Myocyte (in vitro differentiated cells): ENCODE results near the gene VSTM2B. TPM values are rescaled to one million over a fixed set of nuclear protein-coding genes. Genes with fewer than 3 reads are reported as not detected.
"Not testable (repeated sequence)": the region's sequence is repeated elsewhere in the genome, so short reads cannot be mapped to it uniquely, and the experiment has no call there.

Experiments used
- DNase-seq: peaks from one replicate; pipeline ENCODE4 v3.0.0-alpha.2; 2012; ENCODE audit warnings: low read depth
- total RNA-seq: library from RNA; depleted of rRNA; stranded (reverse); fragments of >200 nt; gene quantifications from 2 replicates; pipeline ENCODE4 v1.2.3, GENCODE V29; 2014

Gene VSTM2B
- total RNA-seq, 1 donor from 2014 or later, result not detected

DNA sequence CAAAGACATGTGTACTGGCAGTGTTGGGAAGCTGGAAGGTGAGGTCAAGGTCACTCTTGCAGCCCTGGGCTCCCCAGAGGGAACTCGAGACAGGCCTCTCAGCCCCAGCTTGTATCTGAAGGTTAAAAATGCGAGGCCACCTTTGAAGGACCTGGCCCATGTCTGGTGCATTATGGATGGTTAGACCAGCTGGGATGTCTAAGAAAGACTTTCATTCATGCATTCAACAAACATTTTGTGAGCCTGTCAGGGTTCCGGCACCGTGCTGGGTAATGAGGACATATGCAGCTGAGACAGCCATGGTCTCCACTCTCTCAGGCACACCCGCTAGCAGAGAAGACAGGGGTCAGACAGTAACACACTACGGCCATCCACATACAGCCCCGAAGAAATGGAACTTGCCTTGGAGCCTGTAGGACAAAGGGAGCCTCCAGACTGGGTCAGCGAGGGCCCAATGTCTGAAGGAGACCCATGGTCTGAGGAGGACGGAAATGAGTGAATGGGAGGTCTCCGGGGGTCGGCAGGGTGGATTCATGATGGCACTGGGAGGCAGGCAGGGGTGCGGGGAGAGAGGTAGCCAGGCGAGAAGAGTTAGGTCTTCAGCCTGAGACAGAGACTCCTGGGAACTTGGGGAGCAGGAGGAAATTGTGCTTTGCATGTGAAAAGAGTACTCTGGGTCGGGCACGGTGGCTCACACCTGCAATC, 19.0 kb downstream of the VSTM2B start:
- no peak for DNase-seq

DNA sequence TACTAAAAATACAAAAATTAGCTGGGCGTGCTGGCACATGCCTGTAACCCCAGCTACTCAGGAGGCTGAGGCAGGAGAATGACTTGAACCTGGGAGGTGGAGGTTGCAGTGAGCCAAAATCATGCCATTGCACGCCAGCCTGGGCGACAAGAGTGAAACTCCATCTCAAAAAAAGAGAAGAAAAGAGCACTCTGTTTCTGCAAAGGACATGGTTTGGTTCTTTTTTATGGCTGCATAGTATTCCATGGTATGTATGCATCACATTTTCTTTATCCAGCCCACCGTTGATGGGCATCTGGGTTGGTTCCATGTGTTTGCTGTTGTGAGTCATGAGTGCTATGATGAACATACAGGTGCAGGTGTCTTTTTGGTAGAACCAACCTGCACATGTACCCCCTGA, 19.7 kb downstream of the VSTM2B start:
- DNase-seq, result not testable (repeated sequence)

DNA sequence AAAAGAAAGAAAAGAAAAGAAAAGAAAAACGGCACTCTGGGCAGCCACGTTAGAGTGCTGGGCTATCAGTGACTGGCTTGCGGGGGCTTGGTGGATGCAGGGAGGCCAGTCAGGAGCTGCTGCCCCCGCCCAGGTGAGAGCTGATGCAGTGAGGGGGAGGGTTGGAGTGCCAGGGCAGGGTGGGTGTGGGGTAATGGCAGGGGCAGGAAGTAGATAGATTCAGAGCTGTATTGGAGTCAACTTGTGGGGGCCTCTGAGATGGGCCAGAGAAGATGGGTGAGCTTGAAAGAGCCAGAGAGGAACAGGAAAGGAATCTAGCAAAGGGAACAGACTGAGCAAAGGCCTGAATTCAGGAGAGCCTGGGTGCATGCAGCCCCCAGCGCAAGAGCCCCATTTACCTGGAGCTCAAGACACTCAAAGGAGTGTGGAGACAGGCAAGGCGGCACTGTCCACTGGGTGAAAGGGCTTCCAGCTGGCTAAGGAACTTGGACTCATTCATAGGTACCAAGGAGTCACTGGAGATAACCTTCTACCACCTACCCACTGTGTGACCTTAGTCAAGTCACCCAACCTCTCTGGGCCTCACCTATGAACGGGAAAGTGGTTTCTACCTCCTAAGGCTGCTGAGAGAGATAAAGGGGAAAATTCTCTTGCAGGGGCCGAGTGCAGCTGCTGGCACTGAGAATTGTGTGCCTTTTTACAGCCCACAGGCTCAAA, 20.2 kb downstream of the VSTM2B start:
- DNase-seq, result no peak

DNA sequence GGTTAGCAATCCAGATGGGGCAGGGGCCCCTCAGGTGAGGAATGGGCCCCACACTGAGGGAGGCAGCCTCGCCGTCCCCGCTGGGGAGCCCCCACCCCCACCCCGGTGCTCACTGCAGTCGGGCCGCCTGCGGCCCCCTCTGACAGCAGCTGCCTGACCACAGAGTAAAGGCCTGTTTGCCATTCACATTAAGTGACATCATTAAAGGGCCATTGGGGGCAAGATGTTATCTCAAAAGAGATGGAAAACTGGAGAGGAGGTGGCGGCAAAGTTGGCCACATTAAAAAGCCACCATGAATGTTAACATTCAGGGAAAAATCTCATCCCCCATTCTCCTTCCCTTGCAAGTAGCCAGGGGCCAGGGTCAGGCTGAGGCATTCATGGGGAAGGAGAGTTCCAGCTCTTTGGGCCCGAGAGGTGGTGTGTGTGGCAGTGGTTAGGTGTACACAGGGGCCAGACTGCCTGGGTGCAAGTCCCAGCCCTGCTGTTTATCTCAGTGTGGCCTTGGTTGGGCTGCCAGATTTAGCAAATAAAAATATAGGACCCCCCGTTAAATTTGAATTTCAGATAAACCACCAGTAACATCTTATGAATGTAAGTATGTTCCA, 20.9 kb downstream of the VSTM2B start:
- DNase-seq, result peak; percentile 35

DNA sequence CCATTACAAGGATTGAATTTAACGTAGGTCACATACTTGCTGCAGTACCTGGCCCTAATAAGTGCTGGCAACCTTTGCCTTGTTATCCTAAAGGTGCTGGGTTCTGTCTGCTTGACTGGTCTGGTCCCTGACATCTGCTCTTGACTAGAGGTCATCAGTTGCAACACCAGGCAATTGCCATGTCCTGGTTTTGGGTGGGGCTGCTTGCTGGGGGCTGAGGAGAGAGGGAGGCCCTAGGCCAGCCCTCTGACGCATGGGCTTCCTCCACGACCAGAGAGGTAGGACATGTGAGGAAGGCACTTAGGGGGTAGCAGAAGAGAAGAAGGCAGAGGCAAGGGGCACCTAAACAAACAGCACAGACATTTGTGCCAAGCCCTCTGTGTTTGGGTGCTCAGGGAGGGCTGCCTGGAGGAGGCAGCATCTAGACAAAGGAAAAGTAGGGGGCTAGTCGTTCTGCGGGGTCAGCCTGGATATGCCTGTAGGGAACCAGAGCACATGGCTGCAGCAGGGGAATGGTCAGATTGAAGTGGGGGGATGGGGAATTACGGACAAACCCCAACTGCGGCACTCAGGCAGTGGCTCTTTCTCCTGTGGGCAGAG, 21.7 kb downstream of the VSTM2B start:
- no peak for DNase-seq

DNA sequence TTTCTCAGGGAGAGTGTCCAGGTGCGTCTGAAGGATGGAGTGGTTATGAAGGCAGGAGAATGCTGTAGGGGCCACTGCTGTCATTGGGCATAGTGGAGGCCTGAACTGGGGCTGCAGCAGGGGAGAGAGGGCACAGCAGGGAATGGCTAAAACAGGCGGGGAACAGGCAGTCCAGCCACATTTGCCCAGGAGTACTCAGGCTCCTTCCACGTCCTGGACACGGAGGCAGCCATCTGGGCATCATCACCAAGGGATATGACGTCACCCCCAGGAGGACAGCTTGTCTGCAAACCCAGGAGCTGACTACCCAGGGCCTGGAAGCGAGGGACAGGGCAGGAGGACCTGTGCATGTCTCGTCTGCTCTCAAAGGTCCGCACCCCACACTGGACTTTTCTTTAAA, 22.2 kb downstream of the VSTM2B start:
- DNase-seq, result no peak

DNA sequence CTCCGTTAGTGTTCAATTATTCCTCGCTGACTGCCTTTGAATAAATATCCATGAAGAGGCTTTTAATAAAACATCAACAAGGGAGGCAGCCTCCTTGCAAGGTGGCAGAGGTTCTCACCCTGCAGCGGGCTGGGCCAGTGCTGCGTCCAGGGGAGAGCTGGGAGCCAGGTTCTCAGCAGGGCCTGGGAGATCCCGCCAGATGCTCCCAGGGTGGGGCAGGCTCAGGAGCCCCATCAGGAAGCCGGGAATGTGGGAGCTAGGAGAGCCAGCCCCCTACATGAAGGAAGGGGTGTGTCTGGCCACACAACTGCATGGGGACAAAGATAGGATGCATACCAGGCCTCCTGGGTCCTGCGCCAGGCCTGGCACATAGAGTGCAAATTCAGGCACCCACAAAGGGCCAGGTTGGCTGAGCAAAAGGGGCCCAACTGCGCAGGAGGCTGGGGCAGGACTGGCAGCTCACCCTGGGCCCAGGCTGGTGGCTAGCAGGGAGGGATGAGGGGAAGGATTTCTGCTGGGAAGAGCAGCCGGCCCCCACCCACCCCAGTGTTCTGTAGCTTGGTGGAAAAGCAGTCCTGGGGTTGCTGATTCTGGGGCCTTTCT, 22.8 kb downstream of the VSTM2B start:
- no peak for DNase-seq

DNA sequence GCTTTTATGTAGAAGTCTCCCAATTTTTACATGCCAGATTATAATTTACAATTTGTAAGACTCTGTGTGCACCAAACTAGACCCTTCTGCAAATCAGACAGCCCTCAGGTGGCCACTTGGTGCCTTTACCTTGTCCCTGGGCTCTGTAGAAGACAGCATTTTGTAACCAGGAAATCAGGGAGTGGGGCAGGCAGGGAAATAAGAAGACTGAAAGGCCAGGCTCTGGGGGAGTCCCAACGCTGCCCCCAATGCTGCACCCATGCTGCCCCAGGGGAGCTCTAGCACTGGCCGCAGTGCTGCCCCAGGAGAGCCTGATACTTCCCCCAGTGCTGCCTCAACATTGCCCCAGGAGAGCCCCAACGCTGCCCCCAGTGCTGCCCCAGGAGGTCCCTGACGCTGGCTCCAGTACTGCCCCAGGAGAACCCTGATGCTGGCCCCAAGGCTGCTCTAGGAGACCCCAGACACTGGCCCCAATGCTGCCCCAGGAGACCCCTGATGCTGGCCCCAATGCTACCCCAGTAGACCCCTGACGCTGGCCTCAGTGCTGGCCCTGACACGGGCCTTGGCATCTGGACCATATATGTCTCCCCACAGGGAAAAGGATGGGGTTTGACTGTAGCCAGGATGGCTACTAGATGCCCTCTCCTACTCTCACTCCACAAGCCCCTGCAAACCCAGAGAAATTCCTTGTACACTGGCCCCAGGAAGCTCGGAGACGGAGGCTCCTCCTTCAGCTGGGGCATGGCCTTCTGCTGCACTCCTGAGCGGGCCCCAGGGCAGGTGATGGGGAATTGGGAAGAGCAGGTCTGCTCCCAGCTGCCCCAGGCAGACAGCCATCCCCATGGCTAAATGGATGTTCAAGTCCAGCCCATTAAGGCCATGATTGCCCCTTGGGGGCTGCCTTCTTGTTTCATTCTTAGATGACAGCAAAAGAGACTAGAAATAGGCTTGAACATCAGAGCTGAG, 23.6 kb downstream of the VSTM2B start:
- no peak for DNase-seq

DNA sequence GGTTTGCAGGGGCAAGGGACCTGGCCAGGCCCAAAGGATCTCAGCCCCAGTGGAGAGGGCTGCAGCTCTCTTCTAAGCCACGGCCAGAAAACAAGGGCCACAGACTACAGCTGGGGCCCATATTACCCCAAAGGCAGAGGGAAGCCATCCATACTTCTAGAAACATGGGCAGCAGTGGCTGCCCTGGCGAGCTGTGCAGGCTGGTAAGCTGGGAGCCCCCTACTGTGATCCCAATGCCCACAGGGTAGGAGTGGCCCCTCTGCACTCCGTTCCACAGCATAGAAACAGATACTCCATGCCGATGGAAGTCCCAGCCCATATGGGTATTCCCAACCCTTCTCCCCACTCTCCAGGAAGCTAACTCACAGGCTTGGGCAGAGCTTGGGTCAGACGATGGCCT, 25.1 kb downstream of the VSTM2B start:
- DNase-seq, result no peak

DNA sequence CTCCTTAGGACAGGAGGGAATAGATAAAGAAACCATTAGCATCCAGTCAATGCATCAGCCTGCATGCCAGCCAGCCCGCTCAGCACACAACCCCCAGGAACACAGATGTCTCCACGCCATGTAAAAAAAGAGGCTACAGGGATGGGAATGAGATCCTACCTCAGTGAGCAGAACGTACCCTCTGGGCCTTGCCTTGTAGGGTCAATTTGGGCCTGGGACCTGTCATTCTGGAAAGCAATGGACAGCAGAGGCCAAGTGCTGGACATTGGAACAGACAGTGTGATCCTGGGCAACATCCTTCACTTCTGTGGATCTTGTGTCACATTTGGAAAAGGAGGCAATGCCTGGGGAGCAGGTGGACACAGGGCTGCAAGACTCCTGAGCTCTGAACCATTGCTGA, 26.0 kb downstream of the VSTM2B start:
- DNase-seq, result no peak

DNA sequence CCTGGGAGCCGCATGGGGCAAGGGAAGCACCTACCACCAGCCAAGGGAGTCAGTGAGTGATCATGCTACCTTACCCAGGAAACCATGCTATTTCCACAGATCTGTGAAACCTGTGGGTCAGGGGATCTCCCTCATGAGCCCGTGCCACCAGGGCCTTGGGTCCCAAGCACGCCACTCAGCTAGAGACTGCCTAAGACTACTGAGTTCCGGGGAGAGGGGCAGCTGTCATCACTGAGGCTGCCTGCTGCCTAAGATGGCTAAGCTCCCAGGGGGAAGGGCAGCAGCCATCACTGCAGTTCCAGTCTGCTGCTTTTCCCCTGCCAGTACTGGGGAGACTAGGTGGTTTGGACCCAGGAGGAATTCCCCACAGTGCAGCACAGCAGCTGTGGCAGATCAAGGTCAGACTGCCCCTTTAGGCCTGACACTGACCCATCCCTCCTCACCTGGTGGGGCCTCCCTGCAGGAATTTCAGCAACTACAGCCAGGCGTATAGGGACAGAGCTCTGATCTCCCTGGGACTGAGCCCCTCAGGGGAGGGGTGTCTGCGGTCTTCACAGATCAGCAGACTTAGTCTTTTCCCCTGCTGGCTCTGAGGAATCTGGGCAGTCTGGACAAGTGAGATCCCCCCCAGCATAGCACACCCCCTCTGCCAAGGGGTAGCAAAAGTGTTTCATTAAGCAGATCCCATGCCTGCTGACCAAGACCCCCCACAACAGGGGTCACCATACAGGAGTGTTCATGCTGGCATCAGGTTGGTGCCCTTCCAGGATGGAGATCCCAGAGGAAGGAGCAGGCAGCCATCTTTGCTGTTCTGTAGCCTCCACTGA, 26.9 kb downstream of the VSTM2B start:
- no peak for DNase-seq

DNA sequence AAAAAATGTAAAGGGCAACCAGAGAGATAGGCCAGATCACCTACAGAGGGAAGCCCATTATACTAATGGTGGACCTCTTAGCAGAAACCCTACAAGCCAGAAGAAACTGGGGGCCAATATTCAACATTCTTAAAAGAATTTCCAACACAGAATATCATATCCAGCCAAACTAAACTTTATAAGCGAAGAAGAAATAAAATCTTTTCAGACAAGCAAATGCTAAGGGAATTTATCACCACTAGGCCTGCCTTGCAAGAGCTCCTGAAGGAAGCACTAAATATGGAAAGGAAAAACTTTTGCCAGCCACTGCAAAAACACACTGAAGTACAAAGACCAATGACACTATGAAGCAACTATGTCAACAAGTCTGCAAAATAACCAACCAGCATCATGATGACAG, 28.4 kb downstream of the VSTM2B start:
- no peak for DNase-seq

DNA sequence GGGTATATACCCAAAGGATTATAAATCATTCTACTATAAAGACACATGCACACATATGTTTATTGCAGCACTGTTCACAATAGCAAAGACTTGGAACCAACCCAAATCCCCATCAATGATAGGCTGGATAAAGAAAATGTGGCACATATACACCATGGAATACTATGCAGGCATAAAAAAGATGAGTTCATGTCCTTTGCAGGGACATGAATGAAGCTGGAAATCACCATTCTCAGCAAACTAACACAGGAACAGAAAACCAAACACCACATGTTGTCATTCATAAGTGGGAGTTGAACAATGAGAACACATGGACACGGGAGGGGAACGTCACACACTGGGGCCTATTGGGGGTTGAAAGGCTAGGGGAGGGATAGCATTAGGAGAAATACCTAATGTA, 33.3 kb downstream of the VSTM2B start:
- DNase-seq, result not testable (repeated sequence)

DNA sequence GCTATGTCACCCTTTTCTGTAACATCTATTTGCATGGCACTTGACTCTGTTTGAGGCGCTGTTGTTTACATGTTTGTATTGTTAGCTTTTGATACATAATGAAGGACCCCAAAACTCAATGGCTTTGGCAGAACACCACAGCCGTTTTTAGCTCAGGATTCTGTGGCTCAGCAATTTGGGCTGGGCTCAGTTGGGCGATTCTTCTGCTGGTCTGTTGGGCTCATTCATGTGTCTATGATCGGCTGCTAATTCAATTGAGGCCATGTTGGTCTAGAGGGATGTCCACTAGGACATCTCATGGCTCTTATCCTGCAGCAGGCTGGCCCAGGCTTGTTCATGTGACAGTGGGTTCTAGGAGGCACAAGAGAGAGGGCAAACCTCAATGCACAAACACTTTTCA, 33.9 kb downstream of the VSTM2B start:
- DNase-seq, result no peak

DNA sequence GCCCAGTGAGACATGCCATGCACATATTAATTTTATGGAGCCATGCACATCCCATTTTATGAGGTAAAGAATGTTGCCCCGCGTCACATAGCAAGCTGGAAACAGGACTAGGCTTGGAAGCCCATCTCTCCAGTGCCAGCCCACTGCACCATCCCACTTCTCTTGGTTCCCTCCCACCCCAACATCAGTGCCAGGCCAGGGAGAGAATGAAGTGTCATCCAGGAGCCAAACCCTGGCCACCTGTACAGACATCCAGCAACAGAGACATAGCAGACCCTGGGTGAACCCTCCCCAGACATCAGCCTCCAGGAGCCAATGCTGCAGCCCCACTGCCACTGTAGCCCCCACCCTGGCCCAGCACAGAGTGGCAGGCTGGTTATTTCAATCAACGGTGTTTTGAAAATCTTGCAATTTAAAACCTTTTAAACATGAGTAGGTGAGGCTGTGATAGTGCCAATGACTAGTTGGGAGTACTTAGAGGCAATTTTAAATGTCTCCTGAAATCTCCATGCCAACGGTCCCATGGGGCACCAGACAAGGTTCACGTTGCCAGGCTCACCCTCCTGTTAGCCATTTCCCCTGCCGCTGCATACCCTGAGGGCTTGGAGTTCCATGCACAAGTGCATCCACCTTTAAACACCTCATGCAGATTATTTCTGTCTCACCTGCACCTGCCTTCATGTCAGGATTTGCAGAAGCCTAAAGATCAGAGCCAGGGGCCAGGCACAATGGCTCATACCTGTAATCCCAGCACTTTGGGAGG, 34.7 kb downstream of the VSTM2B start:
- DNase-seq, result no peak

DNA sequence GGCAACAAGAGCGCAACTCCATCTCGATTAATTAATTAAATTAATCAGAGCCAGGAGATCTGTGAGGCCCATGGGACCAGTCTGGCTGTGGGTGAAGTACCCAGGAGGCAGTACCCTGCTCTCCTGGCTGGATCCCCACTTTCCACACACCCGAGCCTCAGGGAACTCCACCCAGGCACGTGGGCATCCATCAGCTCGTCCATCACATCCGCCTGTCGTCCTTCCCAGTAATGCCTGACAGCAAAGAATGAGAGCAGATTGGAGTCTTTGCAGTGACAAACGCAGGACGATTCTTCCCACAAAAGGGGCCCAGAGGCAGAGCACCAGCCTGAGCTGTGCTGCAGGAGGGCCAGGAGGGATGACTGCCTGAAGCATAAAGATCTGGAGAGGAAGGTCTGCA, 35.8 kb downstream of the VSTM2B start:
- DNase-seq, result no peak

DNA sequence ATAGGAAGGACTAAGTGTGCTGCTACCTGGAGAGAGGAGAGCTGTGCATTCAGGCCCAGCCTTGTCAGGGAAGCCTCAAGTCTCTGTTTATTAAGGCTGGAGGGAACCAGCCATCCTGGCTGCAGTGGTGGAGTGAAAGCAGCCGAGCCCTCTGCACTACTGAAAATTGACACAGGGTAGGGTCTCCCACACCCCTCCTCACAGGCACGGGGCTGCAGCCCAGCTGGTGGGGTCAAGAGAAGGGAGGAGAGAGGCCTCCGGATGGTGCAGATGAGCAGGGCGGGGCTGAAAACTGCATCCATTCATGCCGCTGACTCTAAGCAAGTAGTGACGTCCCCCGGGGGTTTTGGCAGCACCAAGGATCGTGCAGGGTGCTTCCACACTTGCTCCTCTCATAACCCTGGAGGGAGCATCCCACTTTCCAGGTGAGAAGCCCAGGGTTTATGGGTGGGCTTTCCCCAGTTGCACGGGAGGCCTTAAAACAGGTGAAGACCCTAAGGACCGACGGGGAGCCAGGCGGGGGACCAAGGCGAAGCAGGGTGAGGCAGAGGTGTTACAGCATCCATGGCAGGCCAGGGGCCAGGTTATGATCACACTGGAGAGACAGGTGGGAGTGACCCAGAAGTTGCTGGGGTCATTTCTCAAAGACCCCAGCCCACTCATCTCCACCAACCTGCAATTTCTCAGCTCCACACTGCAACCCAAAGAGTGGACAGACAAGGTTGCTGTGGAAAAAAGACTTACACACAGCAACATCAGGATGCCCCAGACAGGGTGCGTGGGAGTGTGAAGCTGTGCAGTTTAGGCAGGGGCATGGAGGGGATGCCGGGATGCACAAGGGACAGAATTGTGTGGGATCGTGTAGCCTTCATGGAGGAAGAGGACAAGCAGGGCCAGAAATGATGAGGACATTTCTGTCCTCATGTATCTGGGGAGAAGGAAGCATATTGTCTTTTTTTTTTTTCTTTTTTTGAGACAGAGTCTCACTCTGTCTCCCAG, 36.8 kb downstream of the VSTM2B start:
- no peak for DNase-seq
